Kidney epithelial cell (primary cell): ENCODE measurements around the gene MRO. TPM values are rescaled to one million over a fixed set of nuclear protein-coding genes. Genes with fewer than 3 reads are reported as not detected.
"Not testable (repeated sequence)": the region's sequence is repeated elsewhere in the genome, so short reads cannot be mapped to it uniquely, and the experiment has no call there.

Source experiments
- DNase-seq: peaks from one replicate; pipeline ENCODE4 v3.0.0-alpha.2; 2010; ENCODE audit warnings: low read depth
- H3K27me3 ChIP-seq: 2 replicates; pipeline ENCODE4 v1.6.0; 2011; ENCODE audit warnings: low read length; ENCODE audit not compliant: control insufficient read depth, insufficient read depth
- H3K36me3 ChIP-seq: 2 replicates; pipeline ENCODE4 v1.5.1; 2011; ENCODE audit warnings: low read length; ENCODE audit not compliant: control insufficient read depth, insufficient read depth
- H3K4me3 ChIP-seq: 2 replicates; pipeline ENCODE4 v1.5.1; 2011; ENCODE audit warnings: low read depth, mild to moderate bottlenecking, control low read depth, low read length
- total RNA-seq: library from RNA; depleted of rRNA; stranded (reverse); fragments of >200 nt; gene quantifications from 2 replicates; pipeline ENCODE4 v1.2.3, GENCODE V29; 2015
- TF ChIP-seq, protein P1 (sequence below): IDR thresholded peaks from 2 replicates; pipeline ENCODE4 v1.5.1; 2011; ENCODE audit warnings: mild to moderate bottlenecking, moderate library complexity, low read length, control low read depth, inconsistent platforms; ENCODE audit not compliant: insufficient read depth, poor library complexity, severe bottlenecking

Gene MRO
- total RNA-seq, 1 donor from 2014 or later: not detected

DNA sequence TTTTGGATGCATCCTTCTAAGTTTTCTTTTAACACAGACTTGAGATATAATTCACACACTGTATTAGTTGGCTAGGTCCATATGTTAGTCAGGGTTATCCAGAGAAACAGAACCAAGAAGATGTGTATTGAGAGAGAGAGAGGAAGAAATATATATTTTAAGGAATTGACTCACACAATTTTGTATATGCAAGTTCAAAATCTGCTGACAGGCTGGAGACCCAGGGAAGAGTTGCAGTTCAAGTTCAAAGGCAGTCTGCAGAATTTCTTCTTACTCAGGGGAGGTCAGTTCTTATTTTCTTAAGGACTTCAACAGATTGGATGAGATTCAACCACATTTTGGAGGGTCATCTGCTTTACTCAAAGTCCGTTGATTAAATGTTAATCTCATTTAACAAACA, 23.0 kb upstream of the MRO start:
- Histone ChIP-seq H3K27me3 (no peaks in the 10 kb centered on the region), H3K36me3 (no peaks in the 10 kb centered on the region), H3K4me3 (no peak overlapping the region)
- DNase-seq: no peak
- TF ChIP-seq, protein P1, sequence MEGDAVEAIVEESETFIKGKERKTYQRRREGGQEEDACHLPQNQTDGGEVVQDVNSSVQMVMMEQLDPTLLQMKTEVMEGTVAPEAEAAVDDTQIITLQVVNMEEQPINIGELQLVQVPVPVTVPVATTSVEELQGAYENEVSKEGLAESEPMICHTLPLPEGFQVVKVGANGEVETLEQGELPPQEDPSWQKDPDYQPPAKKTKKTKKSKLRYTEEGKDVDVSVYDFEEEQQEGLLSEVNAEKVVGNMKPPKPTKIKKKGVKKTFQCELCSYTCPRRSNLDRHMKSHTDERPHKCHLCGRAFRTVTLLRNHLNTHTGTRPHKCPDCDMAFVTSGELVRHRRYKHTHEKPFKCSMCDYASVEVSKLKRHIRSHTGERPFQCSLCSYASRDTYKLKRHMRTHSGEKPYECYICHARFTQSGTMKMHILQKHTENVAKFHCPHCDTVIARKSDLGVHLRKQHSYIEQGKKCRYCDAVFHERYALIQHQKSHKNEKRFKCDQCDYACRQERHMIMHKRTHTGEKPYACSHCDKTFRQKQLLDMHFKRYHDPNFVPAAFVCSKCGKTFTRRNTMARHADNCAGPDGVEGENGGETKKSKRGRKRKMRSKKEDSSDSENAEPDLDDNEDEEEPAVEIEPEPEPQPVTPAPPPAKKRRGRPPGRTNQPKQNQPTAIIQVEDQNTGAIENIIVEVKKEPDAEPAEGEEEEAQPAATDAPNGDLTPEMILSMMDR: no peak

DNA sequence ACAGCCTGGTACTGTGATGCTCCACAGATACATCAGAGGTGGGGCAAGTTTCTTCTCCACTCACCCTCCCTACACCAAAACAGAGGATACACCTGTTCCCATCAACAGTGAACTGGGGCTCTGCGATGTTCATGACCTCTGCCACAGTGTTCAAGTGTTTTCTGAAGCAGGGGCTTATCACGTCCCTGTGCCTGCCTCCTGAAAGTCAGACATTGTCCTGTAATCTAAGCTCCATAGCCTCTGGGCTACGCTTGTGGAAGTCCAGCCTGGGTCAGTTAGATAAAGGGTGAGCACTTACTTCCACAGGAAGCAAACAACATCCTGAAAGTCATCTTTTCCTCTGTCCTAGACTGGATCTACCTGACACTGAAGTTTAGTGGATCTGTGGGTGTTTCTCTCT, 20.2 kb upstream of the MRO start:
- no peaks in the 10 kb centered on the region for H3K36me3 ChIP-seq
- H3K27me3 ChIP-seq: no peaks in the 10 kb centered on the region
- H3K4me3 ChIP-seq: no peak overlapping the region
- TF ChIP-seq, protein P1: no peak
- DNase-seq: no peak

DNA sequence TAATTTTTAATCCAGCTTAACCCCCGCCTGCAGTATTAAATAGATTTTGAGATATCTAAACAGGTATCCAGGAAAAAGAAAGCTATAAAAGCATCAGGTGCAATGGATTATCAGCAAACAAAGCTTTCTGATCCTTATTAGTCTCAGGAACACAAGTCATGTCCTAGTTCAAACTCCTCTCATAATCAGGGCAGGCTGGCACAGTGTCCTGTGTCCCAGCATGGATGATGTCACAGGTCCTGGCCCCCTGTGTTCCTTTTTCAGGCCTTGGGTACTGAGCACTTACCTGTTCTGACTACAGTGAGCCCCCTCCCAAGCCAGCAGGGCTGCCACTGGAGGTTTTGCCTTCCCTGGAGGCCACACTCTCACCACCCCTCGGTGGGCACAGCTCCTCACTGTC, 19.5 kb upstream of the MRO start:
- H3K27me3 ChIP-seq: no peaks in the 10 kb centered on the region
- no peaks in the 10 kb centered on the region for H3K36me3 ChIP-seq
- no peak for DNase-seq
- TF ChIP-seq, protein P1: no peak
- H3K4me3 ChIP-seq: no peak overlapping the region

DNA sequence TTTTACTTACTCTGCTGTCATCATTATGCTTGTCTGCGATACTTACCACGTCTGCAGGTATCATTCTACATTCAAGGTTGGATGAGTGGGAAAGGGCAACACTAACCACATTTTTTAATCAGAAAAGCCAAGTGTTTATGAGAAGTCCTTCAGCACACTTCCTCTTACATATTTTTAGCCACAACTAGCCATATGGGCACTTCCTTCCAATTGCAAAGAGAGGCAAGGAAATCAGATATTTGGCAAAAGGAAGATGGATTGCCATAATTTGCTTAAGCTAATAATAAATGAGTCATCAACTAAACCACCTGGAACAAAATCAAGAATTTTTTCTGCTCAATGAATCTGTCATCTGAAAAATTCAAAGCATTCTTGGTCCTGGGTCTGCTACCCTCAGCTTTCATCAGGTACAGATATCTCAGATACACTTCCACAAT, 16.7 kb upstream of the MRO start:
- Histone ChIP-seq H3K4me3 (no peak overlapping the region), H3K27me3 (no peaks in the 10 kb centered on the region), H3K36me3 (no peaks in the 10 kb centered on the region)
- no peak for DNase-seq
- TF ChIP-seq, protein P1: no peak

DNA sequence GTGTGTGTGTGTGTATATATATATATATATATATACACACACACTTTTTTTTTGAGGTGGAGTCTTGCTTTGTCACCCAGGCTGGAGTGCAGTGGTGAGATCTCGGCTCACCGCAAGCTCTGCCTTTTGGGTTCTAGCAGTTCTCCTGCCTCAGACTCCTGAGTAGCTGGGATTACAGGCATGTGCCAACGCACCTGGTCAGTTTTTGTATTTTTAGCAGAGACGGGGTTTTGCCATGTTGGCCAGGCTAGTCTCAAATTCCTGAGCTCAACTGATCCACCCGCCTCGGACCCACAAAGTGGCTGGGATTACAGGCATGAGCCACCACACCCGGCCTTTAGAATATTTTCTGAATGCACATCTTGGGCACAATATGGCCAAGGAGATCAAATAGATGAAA, 13.7 kb upstream of the MRO start:
- H3K4me3 ChIP-seq, H3K36me3 ChIP-seq, DNase-seq, H3K27me3 ChIP-seq: not testable (repeated sequence)

DNA sequence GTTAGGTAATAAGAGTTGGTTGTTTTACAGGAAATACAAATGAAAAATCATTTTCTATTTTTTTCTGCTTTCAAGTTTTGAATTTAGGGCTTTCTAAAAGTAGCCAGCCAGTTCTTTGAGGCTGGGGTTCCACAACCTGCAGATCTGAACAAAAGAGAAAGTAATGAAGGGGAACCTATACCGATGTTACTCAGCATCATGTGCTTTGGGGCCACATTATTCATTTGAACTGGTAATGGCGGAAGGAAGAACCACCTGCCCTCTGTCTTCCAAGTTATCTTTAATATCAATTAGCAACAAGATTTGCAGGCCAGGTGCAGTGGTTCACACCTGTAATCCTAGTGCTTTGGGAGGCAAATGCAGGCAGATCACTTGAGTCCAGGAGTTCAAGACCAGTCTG, 12.9 kb upstream of the MRO start:
- H3K4me3 ChIP-seq: no peak overlapping the region
- TF ChIP-seq, protein P1: no peak
- H3K36me3 ChIP-seq: no peaks in the 10 kb centered on the region
- no peak for DNase-seq
- no peaks in the 10 kb centered on the region for H3K27me3 ChIP-seq

DNA sequence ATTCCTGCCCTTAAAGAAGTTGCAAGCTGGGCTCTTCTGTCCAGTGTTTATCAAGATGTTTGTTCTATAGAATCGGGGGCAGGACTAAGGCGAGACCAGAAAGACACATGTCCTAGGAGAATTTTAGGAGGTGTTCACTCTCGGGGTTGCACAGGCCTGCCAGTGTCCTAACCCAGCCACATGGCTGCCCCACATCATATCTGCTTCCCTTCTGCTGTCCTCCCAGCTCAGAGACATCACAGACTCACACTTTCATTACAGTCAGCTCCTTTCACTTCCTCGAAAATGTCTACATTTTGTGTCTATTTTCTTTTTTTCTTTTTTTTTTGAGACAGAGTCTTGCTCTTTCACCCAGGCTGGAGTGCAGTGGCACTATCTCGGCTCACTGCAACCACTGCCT, 10.7 kb upstream of the MRO start:
- Histone ChIP-seq H3K4me3 (no peak overlapping the region), H3K27me3 (no peaks in the 10 kb centered on the region), H3K36me3 (no peaks in the 10 kb centered on the region)
- TF ChIP-seq, protein P1: no peak
- no peak for DNase-seq
